Measurements from ENCODE around the gene KDM5C. TPM values are rescaled to one million over a fixed set of nuclear protein-coding genes. Genes with fewer than 3 reads are reported as not detected.

Gene KDM5C
- 68.1 and 69.3 TPM in 2 replicates for total RNA-seq (2014; rRNA removed; shearing (Covaris generic))

DNA sequence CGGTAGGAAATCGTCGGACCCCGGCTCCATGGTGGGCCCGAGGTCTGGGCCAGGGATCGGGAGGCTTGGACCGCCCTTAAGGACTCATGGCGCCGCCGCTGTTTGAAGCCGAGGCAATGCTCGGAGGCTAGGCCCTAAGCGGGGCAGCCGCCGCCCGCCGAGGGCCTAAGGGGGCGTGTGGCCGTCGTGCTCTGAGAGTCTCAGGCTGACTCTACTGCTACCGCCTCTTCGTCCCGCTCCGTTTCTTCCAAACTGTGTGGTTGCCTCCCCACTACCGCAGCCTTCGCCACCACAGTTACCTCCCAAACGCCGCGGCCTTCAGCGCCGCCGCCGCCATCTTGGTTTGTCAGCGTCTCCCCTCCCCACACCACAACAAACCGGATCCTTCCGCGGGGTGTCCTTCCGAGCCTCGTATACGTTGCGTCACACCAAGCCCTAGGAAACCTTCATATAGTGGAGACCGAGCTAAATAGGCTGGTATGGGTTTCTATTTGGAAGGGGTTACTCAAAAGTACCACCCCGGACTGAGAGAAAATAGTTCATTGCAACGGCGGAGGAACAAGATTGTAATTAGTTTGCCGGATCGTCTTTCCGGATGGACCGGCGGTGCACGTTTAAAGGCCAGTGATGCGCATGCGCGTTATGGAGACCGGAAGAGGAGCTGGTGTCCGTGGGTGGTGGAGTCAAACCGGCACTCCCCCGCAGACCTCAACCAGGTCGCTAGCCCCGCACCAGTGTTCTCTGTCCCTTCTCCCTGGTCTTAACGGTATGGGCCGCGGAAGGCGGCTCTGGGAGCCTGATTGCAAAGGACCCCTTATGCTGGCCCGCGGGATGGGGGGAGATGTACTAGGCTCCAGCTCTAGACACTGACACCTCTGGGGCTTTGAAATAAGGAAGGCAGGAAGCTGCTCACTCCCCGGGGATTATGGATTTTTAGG is at the start of gene KDM5C:
Gene KDM5C, minus strand, starts transcription at position 348 of the 938 bp plus-strand sequence. Its CDS starts 318 bp downstream, at position 30.
- DNase-seq, result peak; percentile 97
- no peaks in the 10 kb centered on the region for H3K27me3 ChIP-seq (ENCODE audit: control insufficient read depth, insufficient read depth, low read length)
- peaks cover 6% of the 10 kb centered on the region for H3K36me3 ChIP-seq (replicated peaks; ENCODE audit: control insufficient read depth, insufficient read depth, low read length)
- H3K4me3 ChIP-seq (ENCODE audit: insufficient read depth, low read depth, low read length), result peak within 1 kb of the TSS; percentile 79

DNA sequence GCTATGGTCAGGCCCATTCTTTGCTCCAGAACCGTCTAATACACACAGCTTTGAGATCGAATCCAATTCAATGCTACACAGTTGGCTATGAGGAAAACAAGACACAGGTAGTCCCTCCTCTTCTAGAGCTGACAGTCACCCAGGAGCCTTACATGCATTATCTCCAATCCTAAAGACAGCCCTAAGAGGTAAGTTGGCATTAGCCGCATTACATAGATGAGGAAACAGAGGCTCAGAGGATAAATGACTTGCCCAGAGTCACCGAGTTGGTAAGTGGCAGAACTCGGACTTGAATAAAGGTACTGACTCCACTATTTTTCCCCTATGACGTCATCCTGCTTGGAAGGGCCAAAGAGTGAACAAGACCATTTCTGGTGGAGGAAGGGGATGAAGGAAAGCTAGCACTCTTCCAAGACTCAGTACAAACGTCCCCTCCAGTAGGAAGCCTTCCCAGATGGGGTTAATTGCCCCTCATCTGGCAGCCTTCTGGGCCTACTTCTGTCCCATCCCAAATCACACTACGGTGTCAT is 47.9 kb upstream of the KDM5C start:
- no peaks in the 10 kb centered on the region for H3K36me3 ChIP-seq (replicated peaks; ENCODE audit: control insufficient read depth, insufficient read depth, low read length)
- H3K4me3 ChIP-seq (ENCODE audit: insufficient read depth, low read depth, low read length), result no peak overlapping the region
- DNase-seq, result no peak
- no peaks in the 10 kb centered on the region for H3K27me3 ChIP-seq (ENCODE audit: control insufficient read depth, insufficient read depth, low read length)

DNA sequence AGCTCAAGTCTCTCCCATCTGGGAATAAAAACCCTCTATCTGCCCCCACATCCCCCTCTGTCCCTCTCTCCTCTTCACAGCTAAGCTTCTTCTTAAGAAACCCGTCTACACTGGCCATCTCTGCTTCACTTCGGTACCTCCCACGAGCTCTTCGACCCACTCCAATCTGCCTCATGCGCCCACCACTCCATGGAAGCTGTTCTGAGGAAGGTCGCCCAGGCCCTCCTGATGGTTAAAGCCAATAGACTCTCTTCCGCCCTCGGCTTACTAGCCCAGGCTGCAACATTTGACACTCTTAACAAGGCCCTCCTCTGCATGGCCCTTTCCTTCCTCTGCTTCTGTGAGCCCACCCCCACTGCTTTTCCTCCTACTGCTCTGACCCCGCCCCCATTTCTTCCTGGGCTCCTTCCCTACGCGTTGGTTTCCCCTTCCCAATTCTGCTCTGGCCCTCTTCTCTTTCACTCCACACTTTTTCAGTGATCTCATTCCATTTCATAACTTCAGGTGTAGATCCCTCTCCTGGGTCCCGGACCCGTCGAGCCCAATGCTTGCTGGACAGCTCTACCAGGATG is 44.6 kb upstream of the KDM5C start:
- no peaks in the 10 kb centered on the region for H3K27me3 ChIP-seq (ENCODE audit: control insufficient read depth, insufficient read depth, low read length)
- H3K36me3 ChIP-seq (replicated peaks; ENCODE audit: control insufficient read depth, insufficient read depth, low read length), result no peaks in the 10 kb centered on the region
- DNase-seq, result peak; percentile 57
- no peak overlapping the region for H3K4me3 ChIP-seq (ENCODE audit: insufficient read depth, low read depth, low read length)

DNA sequence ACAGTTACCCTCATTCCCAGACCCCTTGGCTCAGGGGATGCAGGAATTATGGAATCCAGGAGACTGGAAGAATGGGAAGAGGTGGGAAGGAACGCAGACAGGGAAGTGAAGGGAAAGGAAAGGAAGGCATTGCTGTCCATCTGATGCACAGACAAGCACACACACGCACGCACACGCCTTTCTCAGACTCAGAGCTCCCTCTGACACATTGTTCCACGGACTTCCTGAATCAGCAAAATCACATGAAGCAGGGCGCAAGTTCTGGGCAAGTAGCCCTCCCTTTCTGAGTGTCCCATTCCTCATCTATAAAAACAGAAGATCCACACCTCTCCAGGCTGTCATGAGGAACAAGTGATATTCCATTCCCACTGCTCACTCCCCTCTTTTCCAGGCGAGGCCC is 43.2 kb upstream of the KDM5C start:
- DNase-seq, result no peak
- Histone ChIP-seq H3K4me3 (ENCODE audit: insufficient read depth, low read depth, low read length) (no peak overlapping the region), H3K36me3 (replicated peaks; ENCODE audit: control insufficient read depth, insufficient read depth, low read length) (no peaks in the 10 kb centered on the region), H3K27me3 (ENCODE audit: control insufficient read depth, insufficient read depth, low read length) (no peaks in the 10 kb centered on the region)

DNA sequence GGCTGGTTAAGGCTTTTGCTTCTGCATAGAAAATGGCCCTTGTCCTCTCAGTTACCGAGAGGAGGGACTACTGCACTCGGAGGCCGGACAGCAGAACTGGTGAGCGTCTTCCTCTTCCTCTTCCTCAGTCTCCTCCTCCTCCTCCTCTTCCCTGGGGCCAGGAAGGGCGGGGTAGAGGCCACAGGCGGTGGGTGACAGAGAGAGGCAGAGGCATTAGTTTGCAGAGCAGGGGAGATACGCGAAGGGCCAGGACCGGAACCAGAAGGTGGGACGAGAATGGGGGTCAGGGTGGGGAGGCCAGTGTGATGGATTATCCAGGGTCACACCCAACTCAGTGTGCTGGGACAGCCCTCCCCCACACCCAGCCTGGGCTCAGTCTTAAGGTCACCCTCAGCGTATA is 41.9 kb upstream of the KDM5C start:
- Histone ChIP-seq H3K4me3 (ENCODE audit: insufficient read depth, low read depth, low read length) (no peak overlapping the region), H3K27me3 (ENCODE audit: control insufficient read depth, insufficient read depth, low read length) (no peaks in the 10 kb centered on the region), H3K36me3 (replicated peaks; ENCODE audit: control insufficient read depth, insufficient read depth, low read length) (no peaks in the 10 kb centered on the region)
- DNase-seq, result no peak

DNA sequence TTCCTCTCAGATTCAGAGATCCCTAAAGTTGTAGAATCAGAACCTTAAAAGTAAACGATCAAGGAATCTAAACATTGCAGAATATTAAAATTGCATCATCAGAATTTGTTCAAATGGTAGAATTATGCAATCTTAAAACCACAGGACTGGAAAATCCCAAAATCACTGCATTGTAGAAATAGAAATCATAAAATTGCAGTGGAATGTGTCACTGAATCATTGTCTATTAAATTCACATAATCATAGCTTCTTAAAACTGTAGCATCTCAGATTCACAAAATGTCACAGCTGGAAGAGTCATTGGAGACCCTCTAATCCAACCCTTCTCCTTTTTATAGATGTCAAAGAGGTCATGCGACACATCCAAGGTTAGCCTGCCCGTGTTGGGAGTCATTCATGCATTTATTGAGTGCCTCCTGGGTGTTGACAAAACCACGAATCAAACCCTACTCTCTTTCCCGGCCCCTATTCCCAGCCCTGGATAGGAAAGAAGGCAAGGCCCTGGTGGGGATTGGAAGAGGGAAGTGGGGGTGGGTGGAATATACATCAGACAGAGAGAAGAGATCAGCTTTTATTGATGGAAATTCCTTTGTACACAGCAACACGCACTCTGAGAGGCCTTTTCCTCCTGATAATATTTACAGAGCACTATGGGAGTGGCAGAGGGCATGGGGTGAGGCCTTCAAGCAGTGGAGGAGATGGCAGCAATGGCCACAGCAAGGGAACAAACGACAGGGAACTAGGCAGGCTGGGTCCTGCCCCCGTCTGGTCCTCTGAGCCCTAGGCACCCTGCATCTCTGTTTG is 41.0 kb upstream of the KDM5C start:
- DNase-seq, result no peak
- no peaks in the 10 kb centered on the region for H3K27me3 ChIP-seq (ENCODE audit: control insufficient read depth, insufficient read depth, low read length)
- no peaks in the 10 kb centered on the region for H3K36me3 ChIP-seq (replicated peaks; ENCODE audit: control insufficient read depth, insufficient read depth, low read length)
- no peak overlapping the region for H3K4me3 ChIP-seq (ENCODE audit: insufficient read depth, low read depth, low read length)

DNA sequence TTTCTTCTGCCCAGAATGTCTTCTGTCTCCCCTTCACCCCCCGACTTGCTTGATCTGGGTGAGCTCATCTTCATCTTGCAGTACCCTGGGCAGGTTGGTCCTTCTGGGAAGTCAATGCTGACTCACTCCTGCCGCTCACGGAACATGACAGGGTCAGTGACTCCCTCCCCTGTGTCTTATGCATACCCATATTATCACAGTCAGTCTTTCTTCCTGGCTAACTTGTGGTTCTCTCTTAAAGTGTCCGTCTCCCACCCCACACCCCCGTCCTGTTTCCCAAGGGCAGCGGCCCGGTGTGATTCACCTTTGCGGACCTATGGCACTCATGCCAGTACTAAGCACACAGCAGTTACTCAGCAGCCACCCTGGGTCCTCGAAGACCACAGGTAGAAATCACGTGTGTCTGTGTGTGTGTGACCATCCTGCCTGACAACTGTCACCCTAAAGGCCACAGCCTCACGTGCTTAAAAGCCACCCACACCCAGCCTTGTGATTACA is 38.6 kb upstream of the KDM5C start:
- no peak for DNase-seq
- no peak overlapping the region for H3K4me3 ChIP-seq (ENCODE audit: insufficient read depth, low read depth, low read length)
- no peaks in the 10 kb centered on the region for H3K36me3 ChIP-seq (replicated peaks; ENCODE audit: control insufficient read depth, insufficient read depth, low read length)
- H3K27me3 ChIP-seq (ENCODE audit: control insufficient read depth, insufficient read depth, low read length), result no peaks in the 10 kb centered on the region

DNA sequence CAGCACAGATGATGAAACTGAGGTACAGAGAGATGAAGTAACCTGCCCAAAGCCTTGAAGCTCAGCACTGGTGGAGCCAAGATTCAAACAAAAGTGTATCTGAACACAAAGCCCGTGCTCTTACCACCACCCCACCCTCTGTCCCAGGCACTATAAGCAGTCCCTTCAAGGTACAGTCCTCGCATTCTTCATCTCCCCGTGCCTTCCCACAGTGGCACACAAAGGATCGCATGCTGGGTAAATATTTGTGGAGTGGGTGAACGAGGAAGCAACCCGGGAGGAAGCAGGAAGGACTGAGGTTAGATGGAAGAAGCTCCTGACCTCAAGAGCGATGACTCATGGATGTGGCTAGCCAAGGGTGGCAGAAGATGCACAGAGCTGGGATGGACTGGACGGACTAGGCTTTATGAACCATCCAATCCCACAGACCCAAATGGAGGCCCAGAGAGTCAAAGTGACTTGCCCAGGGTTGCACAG is 37.9 kb upstream of the KDM5C start:
- Histone ChIP-seq H3K36me3 (replicated peaks; ENCODE audit: control insufficient read depth, insufficient read depth, low read length) (no peaks in the 10 kb centered on the region), H3K4me3 (ENCODE audit: insufficient read depth, low read depth, low read length) (no peak overlapping the region), H3K27me3 (ENCODE audit: control insufficient read depth, insufficient read depth, low read length) (no peaks in the 10 kb centered on the region)
- DNase-seq, result no peak

DNA sequence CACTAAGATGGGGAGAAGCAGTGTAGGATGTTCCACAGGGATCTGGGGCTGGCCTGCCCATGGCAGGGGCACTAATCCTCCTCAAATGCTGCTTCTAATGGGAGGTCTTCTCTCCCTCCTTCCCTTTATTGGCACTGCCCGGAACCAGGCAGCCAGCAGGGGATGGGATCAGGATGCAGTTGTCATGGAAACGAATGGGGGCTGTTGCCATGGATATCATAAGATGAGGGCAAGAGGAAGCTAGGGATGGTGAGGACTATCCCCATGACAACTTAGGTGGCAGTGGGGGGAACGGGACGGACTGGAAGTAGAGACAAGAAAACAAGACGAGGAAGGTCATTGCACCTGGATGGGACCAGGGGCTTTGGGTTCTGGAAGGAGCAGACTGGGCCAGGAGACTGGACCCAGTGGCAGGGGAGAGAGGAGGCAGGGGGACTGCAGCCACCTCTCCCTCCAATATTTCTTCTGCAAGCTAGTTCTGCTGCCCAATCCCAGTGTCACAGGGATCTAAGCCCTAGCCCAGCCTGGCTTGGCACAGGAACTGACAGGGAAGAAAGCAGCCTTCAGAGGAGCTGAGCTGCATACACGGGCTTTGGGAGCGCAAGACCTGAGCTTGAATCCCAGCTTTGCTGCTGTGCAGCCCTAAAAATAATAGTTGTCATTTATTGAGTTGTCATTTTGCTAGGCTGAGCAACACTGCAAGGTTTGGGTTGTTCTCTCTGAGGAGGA is 37.3 kb upstream of the KDM5C start:
- H3K36me3 ChIP-seq (replicated peaks; ENCODE audit: control insufficient read depth, insufficient read depth, low read length), result no peaks in the 10 kb centered on the region
- H3K27me3 ChIP-seq (ENCODE audit: control insufficient read depth, insufficient read depth, low read length), result no peaks in the 10 kb centered on the region
- DNase-seq, result peak; percentile 45
- no peak overlapping the region for H3K4me3 ChIP-seq (ENCODE audit: insufficient read depth, low read depth, low read length)

DNA sequence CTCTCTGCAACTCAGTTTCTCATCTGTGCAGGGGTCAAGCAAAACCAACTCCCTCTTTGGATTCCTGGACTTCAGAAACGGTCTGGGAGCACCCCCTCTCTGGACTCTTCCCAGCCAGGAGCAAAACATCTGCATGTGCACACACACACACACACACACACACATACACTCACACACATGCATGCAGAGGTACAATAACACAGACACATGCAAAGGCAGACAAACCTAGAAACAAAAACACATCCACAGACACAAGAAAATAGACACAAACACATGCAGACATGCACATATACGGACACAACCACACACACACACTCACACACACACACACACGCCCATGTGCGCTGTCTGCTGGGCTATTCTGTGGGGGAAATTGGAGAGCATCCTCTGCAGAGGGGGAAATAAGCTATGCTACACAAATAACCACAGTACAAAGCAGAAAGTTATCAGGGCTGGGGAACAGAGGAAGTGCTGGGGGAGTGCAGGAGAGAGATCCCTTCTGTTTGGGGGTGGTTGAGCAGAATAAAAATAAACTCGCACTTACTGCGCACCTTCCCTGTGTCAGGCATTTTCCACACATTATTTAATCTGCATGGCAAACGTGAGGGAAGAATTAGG is 36.5 kb upstream of the KDM5C start:
- DNase-seq, result no peak
- Histone ChIP-seq H3K4me3 (ENCODE audit: insufficient read depth, low read depth, low read length) (no peak overlapping the region), H3K27me3 (ENCODE audit: control insufficient read depth, insufficient read depth, low read length) (no peaks in the 10 kb centered on the region), H3K36me3 (replicated peaks; ENCODE audit: control insufficient read depth, insufficient read depth, low read length) (no peaks in the 10 kb centered on the region)

DNA sequence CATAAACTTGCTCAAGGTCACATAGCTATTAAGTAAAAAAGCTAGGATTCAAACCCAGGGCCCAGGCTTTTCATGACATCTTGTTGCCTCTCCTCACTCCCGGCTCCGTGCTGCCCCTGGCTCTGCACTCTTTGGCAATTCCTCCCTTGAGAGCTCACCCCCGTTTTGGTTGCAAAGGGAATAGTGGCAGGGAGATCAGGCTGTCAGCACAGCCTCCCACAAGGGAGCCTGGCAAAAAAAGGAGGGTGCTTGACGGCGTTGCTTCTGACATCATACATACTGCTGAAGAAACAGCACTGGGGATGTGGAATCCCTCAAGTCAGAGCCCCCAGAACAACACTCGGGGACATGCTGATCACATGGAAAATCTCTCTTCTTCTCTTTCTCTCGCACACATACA is 35.8 kb upstream of the KDM5C start:
- Histone ChIP-seq H3K27me3 (ENCODE audit: control insufficient read depth, insufficient read depth, low read length) (no peaks in the 10 kb centered on the region), H3K36me3 (replicated peaks; ENCODE audit: control insufficient read depth, insufficient read depth, low read length) (no peaks in the 10 kb centered on the region), H3K4me3 (ENCODE audit: insufficient read depth, low read depth, low read length) (no peak overlapping the region)
- DNase-seq, result no peak

DNA sequence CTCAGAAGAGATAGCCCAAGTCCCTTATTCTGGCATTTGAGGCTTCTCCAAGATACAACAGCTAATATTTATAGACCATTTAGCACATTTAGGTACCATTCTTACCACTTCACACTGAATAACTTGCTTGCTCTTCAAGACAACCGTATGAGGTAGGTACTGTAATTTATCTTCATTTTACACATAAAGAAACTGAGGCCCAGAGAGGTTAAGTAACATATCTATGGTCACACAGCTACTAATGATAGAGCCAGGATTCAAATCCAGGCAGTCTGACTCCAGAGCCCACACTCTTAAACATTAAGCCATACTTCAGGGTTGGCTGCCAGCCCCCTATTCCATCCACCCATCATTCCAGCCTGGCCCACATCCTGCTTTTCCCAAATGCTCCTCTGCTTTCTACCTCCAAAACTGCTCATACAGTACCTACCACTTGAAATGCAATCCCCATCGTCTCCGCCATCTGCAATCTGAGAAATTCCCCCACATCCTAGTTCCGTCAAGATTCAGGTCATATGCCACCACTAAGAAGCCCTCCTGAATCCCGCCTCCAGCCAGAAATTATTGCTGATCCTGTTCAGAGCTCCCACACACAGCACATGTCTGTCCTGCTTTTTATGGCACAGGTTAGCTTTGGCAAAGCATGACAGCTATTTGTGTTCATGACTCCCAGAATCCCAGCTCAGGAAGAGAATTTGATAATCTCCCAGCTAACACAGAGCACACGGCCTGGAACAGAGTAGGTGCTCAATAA is 32.8 kb upstream of the KDM5C start:
- DNase-seq, result no peak
- Histone ChIP-seq H3K4me3 (ENCODE audit: insufficient read depth, low read depth, low read length) (no peak overlapping the region), H3K27me3 (ENCODE audit: control insufficient read depth, insufficient read depth, low read length) (no peaks in the 10 kb centered on the region), H3K36me3 (replicated peaks; ENCODE audit: control insufficient read depth, insufficient read depth, low read length) (no peaks in the 10 kb centered on the region)

DNA sequence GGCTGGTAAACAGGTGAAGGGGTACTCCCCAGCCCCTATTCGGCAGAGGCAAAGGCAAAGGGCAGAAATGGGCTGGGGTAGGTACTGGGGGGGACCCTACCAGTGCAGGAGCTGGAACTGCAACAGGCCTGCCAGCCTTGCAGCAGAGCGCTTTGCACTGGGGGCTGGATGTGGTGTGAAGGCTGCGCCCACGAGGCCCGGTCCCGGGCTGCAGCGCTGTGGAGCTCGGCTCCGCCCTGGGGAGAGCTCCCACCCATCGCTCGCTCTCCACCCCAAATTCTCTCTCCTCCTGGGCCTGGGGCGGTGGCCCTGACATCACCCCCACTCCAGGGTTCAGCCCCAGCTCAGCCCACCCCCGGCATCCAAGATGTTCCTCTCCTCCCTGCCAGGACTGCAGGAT is 32.2 kb upstream of the KDM5C start:
- Histone ChIP-seq H3K4me3 (ENCODE audit: insufficient read depth, low read depth, low read length) (no peak overlapping the region), H3K36me3 (replicated peaks; ENCODE audit: control insufficient read depth, insufficient read depth, low read length) (no peaks in the 10 kb centered on the region; the same call in 1 of the 2 replicates), H3K27me3 (ENCODE audit: control insufficient read depth, insufficient read depth, low read length) (no peaks in the 10 kb centered on the region)
- peak; percentile 74 for DNase-seq
